AG09309 (cell line): ENCODE measurements around the gene ACTN1.

Experiments
- DNase-seq: peaks from one replicate; pipeline ENCODE4 v3.0.0-alpha.2; 2010; ENCODE audit warnings: low read depth
- H3K4me3 ChIP-seq: 2 replicates; pipeline ENCODE4 v1.5.1; 2011; ENCODE audit warnings: mild to moderate bottlenecking, low read depth, low read length, moderate library complexity; ENCODE audit not compliant: control insufficient read depth
- TF ChIP-seq, protein P1 (sequence below): IDR thresholded peaks from 2 replicates; pipeline ENCODE4 v1.5.1; 2011; ENCODE audit warnings: mild to moderate bottlenecking, low read depth, low read length, inconsistent platforms; ENCODE audit not compliant: insufficient read depth, control insufficient read depth; ENCODE audit errors: missing control alignments

The ACTN1 gene

DNA sequence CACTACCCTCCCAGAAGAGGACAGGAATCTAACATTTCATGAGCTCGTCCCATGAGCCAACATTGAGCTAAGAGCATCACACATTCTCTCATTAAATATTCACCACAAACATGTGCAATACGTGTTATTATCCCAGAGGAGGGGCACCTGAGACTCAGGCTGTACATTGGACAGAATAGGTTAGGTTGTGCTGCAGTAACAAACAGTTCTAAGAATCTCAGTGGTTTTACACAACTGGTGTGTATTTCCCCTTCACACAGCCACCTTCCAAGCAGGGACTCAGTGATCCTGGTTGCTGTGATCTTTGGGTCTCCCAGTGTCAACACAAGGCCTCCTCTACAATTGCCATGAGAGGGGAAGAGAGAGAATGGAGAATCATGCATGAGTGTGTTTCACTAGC is 15.0 kb upstream of the ACTN1 start:
- no peak for DNase-seq
- TF ChIP-seq, protein P1, sequence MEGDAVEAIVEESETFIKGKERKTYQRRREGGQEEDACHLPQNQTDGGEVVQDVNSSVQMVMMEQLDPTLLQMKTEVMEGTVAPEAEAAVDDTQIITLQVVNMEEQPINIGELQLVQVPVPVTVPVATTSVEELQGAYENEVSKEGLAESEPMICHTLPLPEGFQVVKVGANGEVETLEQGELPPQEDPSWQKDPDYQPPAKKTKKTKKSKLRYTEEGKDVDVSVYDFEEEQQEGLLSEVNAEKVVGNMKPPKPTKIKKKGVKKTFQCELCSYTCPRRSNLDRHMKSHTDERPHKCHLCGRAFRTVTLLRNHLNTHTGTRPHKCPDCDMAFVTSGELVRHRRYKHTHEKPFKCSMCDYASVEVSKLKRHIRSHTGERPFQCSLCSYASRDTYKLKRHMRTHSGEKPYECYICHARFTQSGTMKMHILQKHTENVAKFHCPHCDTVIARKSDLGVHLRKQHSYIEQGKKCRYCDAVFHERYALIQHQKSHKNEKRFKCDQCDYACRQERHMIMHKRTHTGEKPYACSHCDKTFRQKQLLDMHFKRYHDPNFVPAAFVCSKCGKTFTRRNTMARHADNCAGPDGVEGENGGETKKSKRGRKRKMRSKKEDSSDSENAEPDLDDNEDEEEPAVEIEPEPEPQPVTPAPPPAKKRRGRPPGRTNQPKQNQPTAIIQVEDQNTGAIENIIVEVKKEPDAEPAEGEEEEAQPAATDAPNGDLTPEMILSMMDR = no peak
- H3K4me3 ChIP-seq = no peak overlapping the region

DNA sequence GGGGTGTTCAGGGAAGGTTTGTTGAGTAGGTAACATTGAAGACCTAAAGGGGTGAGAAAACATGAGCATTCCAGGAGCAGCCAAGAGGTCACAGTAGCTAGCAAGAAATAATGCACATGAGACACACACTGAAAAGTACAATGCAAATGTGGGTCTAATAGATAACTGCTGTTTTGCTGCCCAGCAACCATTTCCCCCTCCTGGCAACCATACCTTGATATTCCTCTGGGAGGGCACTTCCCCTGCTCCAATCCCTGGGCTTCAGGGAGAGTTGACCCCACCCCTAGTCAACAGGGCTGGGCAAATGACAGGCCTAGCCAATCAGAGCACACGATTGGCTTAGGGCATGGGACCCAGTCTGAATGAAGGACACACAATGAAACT is 8.5 kb upstream of the ACTN1 start:
- TF ChIP-seq, protein P1 = no peak
- DNase-seq = no peak
- H3K4me3 ChIP-seq = no peak overlapping the region

DNA sequence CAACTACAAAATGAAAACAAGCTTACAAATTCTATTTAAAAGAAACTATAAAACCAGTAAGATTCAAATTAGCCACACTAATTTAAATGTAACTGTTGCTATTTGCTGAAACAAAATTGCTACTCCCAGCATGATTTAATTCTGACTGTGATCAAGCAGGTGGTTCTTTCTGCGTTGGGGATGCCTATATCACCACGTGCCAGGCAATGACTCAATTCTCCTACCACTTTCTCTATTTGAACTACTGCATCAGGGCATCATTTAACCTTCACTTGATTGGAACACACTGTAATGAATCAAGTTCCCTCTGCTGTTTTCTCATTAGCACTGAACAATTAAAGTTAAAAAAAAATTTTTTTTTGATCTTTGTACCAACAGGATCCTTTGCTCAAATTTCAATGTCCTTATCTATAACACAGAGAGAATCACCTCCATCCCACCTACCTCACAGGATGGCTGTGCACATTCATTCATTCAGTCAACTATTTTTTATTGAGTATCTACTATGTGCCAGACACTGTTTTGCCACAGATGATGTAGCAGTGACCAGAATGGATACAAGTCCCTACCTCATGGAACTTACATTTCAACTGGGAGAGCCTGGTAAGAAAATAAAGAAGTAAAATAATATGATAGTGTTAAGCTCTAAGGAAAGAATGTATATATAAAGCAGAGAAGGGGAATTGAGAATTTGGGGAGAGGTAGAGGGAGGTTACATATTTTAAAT is 8.0 kb upstream of the ACTN1 start:
- no peak overlapping the region for H3K4me3 ChIP-seq
- DNase-seq = no peak

DNA sequence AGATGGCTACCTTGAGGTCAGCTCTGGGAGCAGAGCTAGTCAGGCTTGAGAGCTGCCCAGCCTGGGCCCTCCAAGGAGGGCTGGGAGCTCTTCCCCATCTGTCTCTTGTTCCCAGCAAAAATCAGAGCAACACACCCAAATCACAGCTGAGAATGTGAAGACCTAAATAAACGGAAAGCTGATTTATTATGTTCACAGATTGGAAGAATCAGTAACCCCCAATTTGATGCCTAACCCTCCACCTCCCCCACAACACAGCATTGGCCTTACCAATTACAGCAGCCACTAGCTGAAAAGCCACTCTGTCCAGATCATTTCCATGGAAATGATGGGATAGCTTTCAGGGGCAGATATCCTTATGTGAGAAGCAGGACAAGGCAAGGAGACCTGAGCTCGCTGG is 7.1 kb upstream of the ACTN1 start:
- DNase-seq = no peak
- TF ChIP-seq, protein P1 = no peak
- no peak overlapping the region for H3K4me3 ChIP-seq

More for the DNA sequence above, 8.0 kb upstream of the ACTN1 start:
- TF ChIP-seq, protein P1 = no peak

DNA sequence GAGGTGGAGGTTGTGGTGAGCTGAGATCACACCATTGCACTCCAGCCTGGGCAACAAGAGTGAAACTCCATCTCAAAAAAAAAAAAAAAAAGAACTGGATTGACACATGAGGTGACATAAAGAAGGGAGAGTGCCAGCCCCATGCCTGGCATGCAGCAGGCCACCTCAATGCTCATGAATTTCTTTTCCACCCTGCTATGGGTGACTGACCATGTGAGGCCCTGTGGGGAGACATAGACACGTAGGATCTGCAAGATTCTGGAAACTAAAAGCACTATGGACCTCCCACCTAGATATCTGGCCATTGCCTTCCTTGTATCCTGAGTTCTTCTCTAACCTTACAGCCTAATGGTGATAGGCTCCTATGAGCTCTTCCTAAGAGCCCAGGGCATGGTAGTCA is 5.6 kb upstream of the ACTN1 start:
- H3K4me3 ChIP-seq = no peak overlapping the region
- DNase-seq = no peak
- TF ChIP-seq, protein P1 = no peak

DNA sequence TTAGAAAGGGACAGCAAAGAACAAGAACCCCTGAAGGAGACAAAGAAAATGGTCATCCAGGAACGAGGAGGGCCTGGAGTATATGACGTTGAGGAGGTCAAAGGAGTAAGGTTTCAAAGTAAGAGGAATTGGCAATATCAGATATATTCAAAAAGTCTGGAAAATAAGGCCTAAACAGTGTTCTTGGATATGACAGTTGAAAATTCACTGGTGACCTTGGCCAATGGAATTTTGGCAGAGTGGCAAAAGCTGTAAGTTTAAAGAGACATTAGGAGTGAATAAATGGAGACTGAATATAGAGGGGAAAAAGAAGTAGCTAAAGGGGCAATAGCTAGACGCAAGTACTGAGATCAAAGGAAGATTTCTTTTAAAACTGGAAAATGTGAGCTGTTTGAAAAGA is 4.1 kb upstream of the ACTN1 start:
- DNase-seq = no peak
- TF ChIP-seq, protein P1 = no peak
- no peak overlapping the region for H3K4me3 ChIP-seq
